ENCODE measurements around the gene GRK1.

Gene GRK1

DNA sequence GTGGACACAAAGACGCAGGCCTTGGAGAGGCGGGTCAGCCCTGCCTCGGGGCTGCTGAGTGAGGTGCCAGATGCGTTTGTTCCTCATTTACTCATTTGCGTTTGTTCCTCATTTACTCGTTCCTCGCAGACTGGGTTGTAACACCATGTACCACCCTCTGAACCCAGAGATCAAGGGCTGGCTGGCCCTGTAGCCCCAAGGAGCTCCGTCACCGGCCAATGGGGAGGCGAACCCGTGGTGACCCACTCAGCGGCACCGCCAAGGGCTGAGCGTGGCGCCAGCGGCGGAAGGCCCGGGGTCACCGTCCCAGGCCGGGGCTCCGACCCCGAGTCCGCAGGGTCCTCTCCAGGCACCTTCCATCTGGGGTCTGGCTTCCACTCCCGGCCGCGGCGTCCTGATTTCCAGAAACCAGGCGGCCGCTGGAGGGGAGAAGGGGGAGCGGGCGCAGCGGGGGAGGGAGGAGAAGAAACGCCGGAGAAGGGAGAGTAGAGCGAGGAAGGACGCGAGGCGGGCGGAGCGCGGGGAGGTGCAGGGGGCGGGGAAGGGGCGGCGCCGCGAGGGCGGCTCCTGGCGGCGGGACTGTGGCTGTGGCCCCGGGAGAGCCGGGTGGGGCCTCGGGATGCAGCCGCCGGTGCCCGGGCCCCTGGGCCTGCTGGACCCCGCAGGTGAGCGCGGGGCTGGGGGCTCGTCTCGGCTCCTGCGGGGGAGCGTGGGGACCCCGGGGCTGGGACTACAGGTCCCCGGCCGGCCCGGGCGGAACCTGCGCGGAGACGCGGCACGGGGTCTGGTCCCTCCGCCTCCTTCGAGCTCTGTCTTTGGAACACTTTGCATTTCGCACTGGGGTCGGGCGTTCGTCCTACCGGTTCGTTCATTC lies 91.9 kb downstream of the GRK1 start, which contains the start of gene TMEM255B:
TMEM255B (plus strand) TSS at position 576 of the 874 bp plus-strand sequence; CDS start at position 620, 44 bp downstream.
- peak; percentile 92 for DNase-seq (ENCODE audit: low spot score)

GRCh38 chr13:113759525-113760137 lies 92.6 kb downstream of the GRK1 start:
- no peak for DNase-seq (ENCODE audit: low spot score)

DNA sequence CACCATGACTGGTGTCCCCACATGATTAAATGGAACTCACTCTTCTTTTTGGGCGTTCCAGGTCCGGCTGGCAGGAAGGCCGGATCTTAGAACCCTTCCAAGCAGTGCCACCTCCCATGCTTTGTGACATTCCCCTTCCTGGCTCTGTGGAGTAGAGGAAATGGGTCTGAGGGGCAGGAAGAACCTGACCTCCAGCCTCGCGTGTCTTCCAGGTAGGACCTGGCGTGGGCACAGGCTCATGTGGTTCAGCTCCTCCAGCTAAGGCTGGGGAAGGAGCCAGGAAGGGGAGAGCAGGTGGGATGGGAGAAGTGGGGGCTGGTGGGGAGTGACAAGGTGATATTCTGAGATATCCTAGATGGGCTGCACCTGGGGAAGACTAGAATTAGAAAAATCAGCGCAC lies 94.1 kb downstream of the GRK1 start:
- no peak for DNase-seq (ENCODE audit: low spot score)

DNA sequence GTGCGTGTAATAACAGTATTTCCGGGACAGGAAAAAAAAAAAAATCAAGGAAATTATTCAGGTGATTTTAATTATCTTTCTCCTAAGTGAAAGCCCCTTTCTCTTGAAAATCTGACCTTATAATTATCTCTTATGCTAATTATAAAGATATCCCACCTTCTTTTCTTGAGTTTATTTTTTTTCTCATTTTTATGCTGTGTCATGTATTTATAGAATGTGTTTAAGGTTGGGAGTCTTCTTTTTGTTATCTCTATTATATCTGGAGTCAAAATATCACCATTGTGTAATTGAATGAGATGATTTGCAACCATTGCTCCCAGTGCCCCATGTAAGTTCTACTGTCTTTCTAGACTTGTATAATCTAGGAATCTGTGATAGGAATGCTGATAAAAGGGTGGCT lies 95.1 kb downstream of the GRK1 start:
- no peak for DNase-seq (ENCODE audit: low spot score)

GRCh38 chr13:113762538-113762937 lies 95.5 kb downstream of the GRK1 start:
- DNase-seq (ENCODE audit: low spot score) = no peak

DNA sequence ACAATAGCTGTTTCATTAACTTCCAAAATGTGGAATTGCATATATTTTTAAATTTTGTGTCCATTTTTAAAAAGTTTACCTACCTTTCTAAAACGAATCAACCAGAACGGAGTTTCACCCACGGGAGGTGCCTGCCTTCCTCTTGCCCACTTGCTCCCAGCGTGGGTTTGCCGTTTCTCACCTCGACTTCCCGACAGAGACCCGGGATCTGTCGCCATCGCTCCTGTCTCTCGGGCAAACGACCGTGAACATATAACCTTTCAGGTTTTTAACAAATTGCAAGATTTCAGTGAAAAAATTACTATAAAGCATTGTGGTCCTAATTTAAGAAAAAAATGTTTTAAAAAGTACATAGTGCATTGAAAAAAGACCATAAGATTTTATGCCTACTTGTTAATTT lies 96.2 kb downstream of the GRK1 start:
- no peak for DNase-seq (ENCODE audit: low spot score)

- DNase-seq (ENCODE audit: low spot score) = no peak
Measured at GRCh38 chr13:113763961-113764792, 97.2 kb downstream of the GRK1 start.

- no peak for DNase-seq (ENCODE audit: low spot score)
Measured at GRCh38 chr13:113764793-113765563, 98.0 kb downstream of the GRK1 start.

DNA sequence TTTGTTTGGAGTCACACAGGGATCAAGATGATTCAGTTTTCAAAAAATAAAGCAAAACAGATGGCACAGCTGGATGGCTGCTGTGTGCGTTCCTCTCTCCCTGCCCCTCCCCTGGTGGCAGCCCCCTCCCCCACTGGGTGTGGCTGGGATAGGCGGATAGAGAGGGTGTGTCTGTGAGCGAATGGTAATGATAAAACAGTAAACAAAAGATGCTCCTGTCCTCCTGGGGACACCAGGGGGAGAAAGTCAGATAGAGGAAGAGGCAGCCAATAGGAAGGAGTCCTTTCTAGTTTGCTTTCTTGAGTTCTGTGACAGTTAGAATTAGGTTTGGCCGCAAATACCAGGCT lies 98.5 kb downstream of the GRK1 start:
- DNase-seq (ENCODE audit: low spot score) = no peak

DNA sequence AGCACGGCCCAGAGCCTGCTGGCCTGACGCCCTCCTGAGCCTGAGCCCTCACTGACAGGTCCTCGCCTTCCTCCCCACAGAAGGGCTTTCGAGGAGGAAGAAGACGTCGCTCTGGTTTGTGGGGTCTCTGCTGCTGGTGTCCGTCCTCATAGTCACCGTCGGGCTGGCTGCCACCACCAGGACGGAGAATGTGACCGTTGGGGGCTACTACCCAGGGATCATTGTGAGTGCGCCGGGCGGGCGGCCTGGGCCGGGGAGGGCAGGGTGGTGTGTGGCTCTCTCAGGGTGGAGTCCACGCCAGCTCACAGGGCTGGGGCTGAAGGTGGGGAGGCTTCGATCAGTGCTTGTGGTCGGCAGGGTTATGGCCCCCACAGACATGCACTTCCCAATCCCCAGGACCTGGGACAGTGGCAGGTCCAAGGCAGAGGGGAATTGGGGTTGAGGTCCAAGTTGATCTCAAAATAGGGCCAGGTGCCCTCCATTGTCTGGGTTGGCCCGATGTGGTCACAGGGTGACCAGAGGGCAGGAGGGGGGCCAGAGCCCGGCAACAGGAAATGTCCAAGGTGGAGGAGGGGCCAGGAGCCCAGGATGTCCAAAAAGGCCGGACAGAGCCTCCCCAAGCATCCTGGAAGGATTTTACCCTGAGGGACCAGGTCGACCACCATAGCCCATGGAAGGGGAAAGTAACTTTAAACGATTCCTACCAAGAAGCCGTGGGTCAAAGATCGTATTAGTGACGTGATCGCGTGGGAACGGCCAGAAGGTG lies 99.2 kb downstream of the GRK1 start:
- DNase-seq (ENCODE audit: low spot score) = no peak

DNA sequence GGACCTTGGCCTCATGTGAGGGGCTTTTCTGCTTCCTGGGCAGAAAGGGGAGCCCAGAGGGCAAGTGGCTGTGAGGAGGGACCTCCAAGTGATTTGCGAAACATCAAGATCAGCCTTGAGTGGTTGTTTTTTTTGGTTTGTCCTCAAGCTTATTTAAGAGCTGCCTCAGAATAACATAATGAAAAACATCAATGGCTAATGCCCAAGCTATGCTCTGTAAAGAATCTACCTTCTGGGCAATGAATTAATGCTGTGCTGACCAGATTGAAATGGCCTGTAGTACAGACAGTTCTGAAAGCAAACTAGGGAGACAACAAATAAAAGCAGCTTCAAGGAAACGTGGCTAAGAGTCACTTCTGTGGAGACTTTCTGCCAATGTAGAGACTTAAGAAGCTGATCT lies 100.3 kb downstream of the GRK1 start:
- DNase-seq (ENCODE audit: low spot score) = no peak

DNA sequence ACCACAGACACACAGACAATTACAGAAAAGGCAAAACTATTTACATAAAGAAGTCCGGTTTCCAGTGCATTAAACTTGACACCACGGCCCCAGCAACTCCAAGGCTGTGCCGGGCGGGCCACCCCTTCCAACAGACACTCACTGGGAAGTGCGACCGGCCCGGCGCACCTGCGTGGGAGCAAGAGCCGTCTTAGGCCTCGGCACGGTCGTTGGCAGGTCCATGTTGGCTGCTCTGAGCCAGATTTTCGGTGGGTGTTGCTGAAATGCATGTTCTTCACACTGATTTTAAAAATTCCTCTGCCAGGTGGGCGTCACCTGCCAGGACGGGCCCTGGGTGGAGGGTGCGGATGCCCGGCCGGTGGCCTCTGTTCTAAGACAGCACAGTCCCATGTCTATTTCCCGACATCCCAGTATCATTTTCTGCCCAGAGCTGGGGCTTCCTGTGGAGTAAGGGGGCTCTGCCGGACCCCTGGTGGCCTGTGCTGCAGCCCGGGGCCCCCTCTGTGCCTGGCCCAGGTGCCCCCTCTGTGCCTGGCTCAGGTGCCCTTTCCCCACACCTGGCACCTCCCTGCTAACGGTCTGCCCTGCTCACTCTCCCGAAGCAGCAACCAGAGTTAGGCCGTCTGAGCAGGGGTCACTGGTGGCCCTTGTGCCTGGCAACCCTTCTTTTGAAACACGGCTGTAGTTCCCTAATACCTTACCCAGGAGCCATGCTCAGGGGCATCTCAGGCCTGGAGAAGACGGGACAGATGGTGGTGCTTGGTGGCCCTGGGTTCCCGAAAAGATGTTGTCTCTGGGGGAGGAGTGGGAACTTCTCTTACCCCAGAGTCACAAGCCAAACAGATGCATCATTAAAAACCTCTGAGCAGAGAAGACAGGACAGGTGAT lies 101.2 kb downstream of the GRK1 start:
- DNase-seq (ENCODE audit: low spot score) = no peak

GRCh38 chr13:113769106-113769505 lies 102.1 kb downstream of the GRK1 start:
- no peak for DNase-seq (ENCODE audit: low spot score)

GRCh38 chr13:113769881-113770280 lies 102.9 kb downstream of the GRK1 start:
- DNase-seq (ENCODE audit: low spot score) = no peak

DNA sequence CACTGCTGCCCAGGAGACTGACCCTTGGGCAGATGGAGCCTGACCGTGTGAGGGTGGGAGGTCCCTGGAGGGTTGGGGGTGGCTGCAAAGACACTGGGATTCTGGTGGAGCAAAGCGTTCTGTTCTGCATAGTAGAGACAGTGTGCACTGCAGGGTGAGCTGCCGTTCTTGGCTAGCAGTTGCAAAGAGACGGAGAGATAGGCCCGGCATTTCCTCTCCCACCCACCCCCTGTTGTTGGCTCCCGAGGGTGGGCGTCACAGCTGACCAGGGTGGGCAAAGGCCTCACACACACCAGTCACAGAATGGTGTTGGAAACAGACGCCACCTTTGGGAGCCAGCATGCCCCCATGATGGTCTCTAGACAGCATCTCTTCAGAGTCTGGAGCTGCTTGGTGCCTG lies 103.4 kb downstream of the GRK1 start:
- no peak for DNase-seq (ENCODE audit: low spot score)

DNA sequence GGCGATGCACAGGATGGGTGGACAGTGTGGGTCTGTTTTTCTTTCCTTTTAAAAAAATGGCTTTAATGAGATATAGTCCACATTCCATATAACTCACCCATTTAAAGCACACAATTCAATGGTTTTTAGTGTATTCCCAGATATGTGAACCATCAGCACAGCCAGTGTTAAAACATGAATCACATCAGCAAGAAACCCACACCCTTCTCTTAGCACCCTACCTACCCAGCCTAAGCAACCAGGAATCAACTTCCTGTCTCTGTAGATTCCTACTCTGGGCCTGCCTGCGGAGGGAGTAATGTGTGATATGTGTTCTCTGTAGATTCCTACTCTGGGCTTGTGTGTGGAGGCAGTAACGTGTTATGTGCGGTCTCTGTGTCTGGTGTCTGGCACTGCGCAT lies 103.9 kb downstream of the GRK1 start:
- DNase-seq (ENCODE audit: low spot score) = no peak

GRCh38 chr13:113771709-113772331 lies 104.8 kb downstream of the GRK1 start:
- no peak for DNase-seq (ENCODE audit: low spot score)

DNA sequence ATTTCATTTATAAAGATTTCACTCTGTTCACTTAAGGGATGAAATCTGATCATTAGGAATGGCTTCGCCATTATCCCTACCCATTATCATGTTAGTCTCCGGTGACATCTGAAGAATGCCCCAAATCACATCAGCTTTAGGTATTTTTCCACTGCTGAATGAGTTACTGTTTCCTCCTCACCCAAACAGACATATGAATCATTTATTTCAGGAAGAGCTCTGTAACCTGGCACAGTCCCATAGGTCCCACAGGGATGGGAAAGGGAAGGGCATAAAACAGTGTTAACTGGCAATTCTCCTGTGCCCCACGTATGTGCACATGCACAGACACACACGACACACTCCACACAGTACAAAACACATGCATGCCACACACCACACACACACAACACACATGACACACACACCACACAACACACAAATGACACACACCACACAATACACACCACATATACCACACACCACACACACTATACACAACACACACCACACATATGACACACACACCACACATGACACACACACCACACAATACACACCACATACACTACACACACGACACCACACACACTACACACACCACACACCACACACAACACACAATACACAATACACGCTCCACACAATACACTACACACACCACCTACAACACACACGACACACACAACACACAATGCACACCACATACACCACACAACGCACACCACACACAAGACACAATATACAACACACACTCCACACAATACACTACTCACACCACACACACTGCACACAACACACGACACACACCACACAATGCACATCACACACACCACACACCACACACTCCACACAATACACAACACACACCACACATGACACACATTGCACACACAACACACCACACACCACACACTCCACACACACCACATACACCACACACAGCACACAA lies 107.4 kb downstream of the GRK1 start:
- DNase-seq (ENCODE audit: low spot score) = no peak

Data from germinal center (tissue), 1 donor.